Measurements from ENCODE around the gene MYOD1.

MYOD1 gene

DNA sequence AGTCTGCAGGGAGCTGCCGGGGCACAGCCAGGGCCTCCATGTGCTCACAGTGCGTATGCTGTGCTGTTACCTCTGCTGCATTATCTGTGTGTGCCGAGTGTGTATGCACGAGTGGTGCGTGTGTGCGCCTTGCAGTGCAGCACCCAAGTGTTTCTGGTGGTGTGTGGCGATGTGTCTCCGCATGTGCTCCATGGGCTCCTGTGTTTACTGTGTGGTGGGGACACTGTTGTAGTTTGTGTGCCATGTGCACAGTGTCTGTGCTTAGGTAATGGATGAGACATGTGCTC lies 46.6 kb downstream of the MYOD1 start:
- DNase-seq (ENCODE audit: low read depth) = no peak
- H3K4me3 ChIP-seq (ENCODE audit: low read length) = no peak overlapping the region
- TF ChIP-seq, protein P1, sequence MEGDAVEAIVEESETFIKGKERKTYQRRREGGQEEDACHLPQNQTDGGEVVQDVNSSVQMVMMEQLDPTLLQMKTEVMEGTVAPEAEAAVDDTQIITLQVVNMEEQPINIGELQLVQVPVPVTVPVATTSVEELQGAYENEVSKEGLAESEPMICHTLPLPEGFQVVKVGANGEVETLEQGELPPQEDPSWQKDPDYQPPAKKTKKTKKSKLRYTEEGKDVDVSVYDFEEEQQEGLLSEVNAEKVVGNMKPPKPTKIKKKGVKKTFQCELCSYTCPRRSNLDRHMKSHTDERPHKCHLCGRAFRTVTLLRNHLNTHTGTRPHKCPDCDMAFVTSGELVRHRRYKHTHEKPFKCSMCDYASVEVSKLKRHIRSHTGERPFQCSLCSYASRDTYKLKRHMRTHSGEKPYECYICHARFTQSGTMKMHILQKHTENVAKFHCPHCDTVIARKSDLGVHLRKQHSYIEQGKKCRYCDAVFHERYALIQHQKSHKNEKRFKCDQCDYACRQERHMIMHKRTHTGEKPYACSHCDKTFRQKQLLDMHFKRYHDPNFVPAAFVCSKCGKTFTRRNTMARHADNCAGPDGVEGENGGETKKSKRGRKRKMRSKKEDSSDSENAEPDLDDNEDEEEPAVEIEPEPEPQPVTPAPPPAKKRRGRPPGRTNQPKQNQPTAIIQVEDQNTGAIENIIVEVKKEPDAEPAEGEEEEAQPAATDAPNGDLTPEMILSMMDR (conservative IDR thresholded peaks at IDR 0.05; ENCODE audit: low read depth, low read length) = no peak

- TF ChIP-seq, protein P1 (conservative IDR thresholded peaks at IDR 0.05; ENCODE audit: low read depth, low read length) = peak; percentile 11
- DNase-seq (ENCODE audit: low read depth) = no peak
- H3K4me3 ChIP-seq (ENCODE audit: low read length) = no peak overlapping the region
These were observed 47.2 kb downstream of the MYOD1 start for GRCh38 chr11:17766590-17766989.

DNA sequence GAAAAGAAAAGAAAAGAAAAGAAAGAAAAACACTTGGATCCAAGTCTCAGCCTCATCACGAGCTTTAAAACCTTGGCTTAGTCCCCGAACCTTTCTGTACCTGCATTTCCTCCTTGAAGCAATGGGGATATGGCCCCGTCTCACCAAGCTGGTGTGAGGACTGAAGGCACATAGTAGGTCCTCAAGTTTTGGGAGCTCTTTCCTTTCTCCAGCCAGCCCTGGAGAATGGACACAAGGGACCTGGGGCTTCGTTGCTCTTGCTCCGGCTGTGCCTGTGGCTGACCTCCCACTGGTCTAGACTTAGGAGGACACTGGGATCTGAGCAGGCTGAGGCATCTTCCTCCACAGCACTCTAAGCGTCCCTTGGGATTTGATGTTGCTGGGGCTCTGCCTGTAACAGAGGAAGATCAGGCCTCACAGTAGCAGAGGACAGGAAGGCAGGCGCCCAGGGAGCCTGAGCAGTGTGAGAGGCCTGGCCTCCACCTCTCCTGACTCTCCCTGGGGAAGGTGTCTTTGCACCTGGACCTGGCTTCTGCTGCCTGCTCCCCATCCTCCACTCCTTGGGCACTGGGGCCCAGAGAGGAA lies 48.0 kb downstream of the MYOD1 start:
- no peak overlapping the region for H3K4me3 ChIP-seq (ENCODE audit: low read length)
- TF ChIP-seq, protein P1 (conservative IDR thresholded peaks at IDR 0.05; ENCODE audit: low read depth, low read length) = no peak
- no peak for DNase-seq (ENCODE audit: low read depth)

DNA sequence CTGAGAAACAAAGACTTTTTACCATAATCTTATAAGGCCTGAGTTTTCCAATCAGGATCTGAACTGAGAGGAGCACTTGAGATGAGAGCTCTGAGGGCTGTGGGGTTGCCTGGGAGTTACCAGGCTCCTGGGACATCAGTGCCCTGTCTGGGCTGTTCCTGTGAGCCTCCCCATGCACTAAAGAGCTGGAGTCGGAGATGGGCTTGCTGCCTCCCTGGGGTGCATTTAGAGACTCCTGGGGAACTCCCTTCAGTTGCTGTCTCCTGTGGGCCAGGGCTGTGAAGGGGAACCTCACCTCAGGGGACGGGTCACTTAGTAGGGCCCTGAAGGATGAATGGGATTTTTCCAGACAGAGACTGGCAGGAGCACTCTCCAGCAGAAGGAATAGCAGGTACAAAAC lies 48.5 kb downstream of the MYOD1 start:
- no peak overlapping the region for H3K4me3 ChIP-seq (ENCODE audit: low read length)
- TF ChIP-seq, protein P1 (conservative IDR thresholded peaks at IDR 0.05; ENCODE audit: low read depth, low read length) = no peak
- DNase-seq (ENCODE audit: low read depth) = no peak

- TF ChIP-seq, protein P1 (conservative IDR thresholded peaks at IDR 0.05; ENCODE audit: low read depth, low read length) = no peak
- no peak for DNase-seq (ENCODE audit: low read depth)
- no peak overlapping the region for H3K4me3 ChIP-seq (ENCODE audit: low read length)
These were observed 49.2 kb downstream of the MYOD1 start for GRCh38 chr11:17768547-17768946.

GRCh38 chr11:17769218-17769617 lies 49.8 kb downstream of the MYOD1 start:
- H3K4me3 ChIP-seq (ENCODE audit: low read length) = no peak overlapping the region
- TF ChIP-seq, protein P1 (conservative IDR thresholded peaks at IDR 0.05; ENCODE audit: low read depth, low read length) = no peak
- DNase-seq (ENCODE audit: low read depth) = no peak

DNA sequence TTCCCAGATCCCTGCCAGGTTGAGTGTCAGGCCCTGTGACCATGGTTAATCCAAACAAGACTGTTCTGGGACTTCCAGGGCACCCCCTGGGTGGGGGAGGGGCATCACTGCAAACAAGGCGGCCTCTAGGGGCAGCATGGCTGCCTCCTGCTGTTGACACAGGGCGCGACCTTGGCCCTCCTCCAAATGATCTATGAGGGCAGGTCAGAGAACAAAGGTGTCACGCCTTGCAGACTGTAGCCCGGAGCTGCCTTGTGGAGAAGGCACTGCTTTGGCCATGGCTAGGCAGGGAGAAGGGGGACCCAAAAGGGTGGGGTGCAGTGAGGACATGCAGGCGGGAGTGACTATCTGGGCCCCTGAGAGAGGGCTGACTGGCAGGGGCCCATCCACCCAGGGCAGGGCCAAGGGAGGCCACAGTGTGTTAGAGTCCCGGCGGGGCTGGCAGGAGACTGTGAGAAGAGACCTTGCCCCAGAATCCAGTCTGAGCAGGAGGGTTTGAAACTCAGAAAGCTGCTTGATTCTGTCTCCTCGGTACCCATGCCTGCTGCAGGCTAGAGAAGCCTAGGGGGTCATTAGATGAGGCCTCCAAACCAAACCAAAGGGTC lies 50.8 kb downstream of the MYOD1 start:
- no peak for DNase-seq (ENCODE audit: low read depth)
- TF ChIP-seq, protein P1 (conservative IDR thresholded peaks at IDR 0.05; ENCODE audit: low read depth, low read length) = peak; percentile 31
- no peak overlapping the region for H3K4me3 ChIP-seq (ENCODE audit: low read length)

All from retinal pigment epithelial cell (primary cell).